NCI-H345 treated with DMSO at 0.1 percent for 48 hours (cell line): ENCODE results near the gene NDFIP2.

ENCODE experiments used
- DNase-seq: peaks from one replicate; lab custom pipeline; 2025; ENCODE audit not compliant: unreplicated experiment; lab: John Stamatoyannopoulos, UW

The NDFIP2 gene

GRCh38 chr13:79492918-79493594 is 12.1 kb downstream of the NDFIP2 start:
- no peak for DNase-seq

GRCh38 chr13:79496188-79496587 is 15.2 kb downstream of the NDFIP2 start:
- no peak for DNase-seq

GRCh38 chr13:79497064-79497463 is 16.1 kb downstream of the NDFIP2 start:
- DNase-seq: no peak

GRCh38 chr13:79497852-79498251 is 16.9 kb downstream of the NDFIP2 start:
- DNase-seq: no peak

GRCh38 chr13:79500829-79501228 is 19.9 kb downstream of the NDFIP2 start:
- no peak for DNase-seq

GRCh38 chr13:79501538-79502232 is 20.7 kb downstream of the NDFIP2 start:
- DNase-seq: no peak

GRCh38 chr13:79502859-79503468 is 22.0 kb downstream of the NDFIP2 start:
- DNase-seq: no peak

GRCh38 chr13:79503473-79504017 is 22.6 kb downstream of the NDFIP2 start:
- DNase-seq: no peak

- DNase-seq: no peak
Measured at GRCh38 chr13:79508224-79508961, 27.4 kb downstream of the NDFIP2 start.

GRCh38 chr13:79511611-79512010 is 30.7 kb downstream of the NDFIP2 start:
- no peak for DNase-seq

- DNase-seq: no peak
Measured at GRCh38 chr13:79512950-79513349, 32.0 kb downstream of the NDFIP2 start.

GRCh38 chr13:79516595-79516994 is 35.6 kb downstream of the NDFIP2 start:
- DNase-seq: no peak

- no peak for DNase-seq
Measured at GRCh38 chr13:79519255-79519654, 38.3 kb downstream of the NDFIP2 start.

- no peak for DNase-seq
Measured at GRCh38 chr13:79522583-79522982, 41.6 kb downstream of the NDFIP2 start.

- DNase-seq: no peak
Measured at GRCh38 chr13:79525064-79525857, 44.3 kb downstream of the NDFIP2 start.

- no peak for DNase-seq
Measured at GRCh38 chr13:79527698-79528097, 46.7 kb downstream of the NDFIP2 start.

GRCh38 chr13:79528356-79528755 is 47.4 kb downstream of the NDFIP2 start:
- no peak for DNase-seq

GRCh38 chr13:79528759-79529191 is 47.8 kb downstream of the NDFIP2 start:
- DNase-seq: no peak

GRCh38 chr13:79529817-79530216 is 48.9 kb downstream of the NDFIP2 start:
- no peak for DNase-seq

GRCh38 chr13:79530270-79530669 is 49.3 kb downstream of the NDFIP2 start:
- DNase-seq: no peak
